Measurements from ENCODE around the gene VIPR1.

Gene VIPR1

DNA sequence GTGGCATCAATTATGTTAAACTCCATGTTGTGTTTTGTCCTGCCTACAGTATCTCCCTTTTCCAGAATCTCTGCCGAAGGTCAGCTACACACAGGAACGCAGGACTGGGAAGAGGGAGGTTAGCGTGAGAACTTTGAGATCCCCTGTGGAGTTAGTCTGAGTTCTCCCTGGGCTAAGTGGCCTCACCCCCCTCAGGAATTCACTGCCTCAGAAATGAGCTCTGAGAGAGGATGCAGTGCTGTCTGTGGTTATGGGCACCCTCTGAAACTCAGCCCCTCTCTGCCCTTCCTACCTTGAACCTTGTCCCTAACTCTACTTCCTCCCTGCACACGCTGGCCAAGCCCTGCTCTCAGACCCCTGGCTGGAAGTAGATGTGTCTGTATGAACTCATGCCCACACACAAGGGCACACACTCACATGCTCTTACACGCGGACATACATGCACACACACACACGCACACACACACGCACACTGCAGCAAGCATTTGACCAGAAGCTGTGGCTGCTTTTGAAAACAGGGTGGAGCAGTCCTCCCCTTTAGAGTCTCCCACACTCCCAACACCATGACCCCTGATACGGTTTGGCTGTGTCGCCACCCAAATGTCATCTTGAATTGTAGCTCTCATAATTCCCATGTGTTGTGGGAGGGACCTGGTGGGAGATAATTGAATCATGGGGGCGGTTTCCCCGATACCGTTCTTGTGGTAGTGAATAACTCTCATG lies 5.3 kb upstream of the VIPR1 start:
- no peaks in the 10 kb centered on the region for H3K9me3 ChIP-seq (ENCODE audit: control insufficient read depth, insufficient read depth, low read length)
- peaks cover 15% of the 10 kb centered on the region for H3K4me1 ChIP-seq (ENCODE audit: control insufficient read depth, low read length)
- H3K27ac ChIP-seq (ENCODE audit: low read depth, low read length) = no peak overlapping the region
- H3F3A ChIP-seq (ENCODE audit: control insufficient read depth, insufficient read depth) = no peaks in the 10 kb centered on the region
- H4K20me1 ChIP-seq (ENCODE audit: control insufficient read depth, insufficient read depth, low read depth, low read length) = no peaks in the 10 kb centered on the region
- H3K27me3 ChIP-seq (ENCODE audit: control insufficient read depth, low read length) = peaks cover 39% of the 10 kb centered on the region
- TF ChIP-seq EZH2phosphoT487 (IDR thresholded peaks at IDR 0.05; ENCODE audit: borderline replicate concordance, low read length) = no peak
- TF ChIP-seq, protein P1, sequence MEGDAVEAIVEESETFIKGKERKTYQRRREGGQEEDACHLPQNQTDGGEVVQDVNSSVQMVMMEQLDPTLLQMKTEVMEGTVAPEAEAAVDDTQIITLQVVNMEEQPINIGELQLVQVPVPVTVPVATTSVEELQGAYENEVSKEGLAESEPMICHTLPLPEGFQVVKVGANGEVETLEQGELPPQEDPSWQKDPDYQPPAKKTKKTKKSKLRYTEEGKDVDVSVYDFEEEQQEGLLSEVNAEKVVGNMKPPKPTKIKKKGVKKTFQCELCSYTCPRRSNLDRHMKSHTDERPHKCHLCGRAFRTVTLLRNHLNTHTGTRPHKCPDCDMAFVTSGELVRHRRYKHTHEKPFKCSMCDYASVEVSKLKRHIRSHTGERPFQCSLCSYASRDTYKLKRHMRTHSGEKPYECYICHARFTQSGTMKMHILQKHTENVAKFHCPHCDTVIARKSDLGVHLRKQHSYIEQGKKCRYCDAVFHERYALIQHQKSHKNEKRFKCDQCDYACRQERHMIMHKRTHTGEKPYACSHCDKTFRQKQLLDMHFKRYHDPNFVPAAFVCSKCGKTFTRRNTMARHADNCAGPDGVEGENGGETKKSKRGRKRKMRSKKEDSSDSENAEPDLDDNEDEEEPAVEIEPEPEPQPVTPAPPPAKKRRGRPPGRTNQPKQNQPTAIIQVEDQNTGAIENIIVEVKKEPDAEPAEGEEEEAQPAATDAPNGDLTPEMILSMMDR (IDR thresholded peaks at IDR 0.05; ENCODE audit: low read depth, low read length, poor library complexity, severe bottlenecking) = no peak
- no peaks in the 10 kb centered on the region for H3K79me2 ChIP-seq (ENCODE audit: control insufficient read depth, low read length)
- H3K4me3 ChIP-seq (ENCODE audit: low read length) = no peak overlapping the region
- H3K36me3 ChIP-seq (ENCODE audit: control insufficient read depth, low read length) = no peaks in the 10 kb centered on the region
- no peak overlapping the region for H3K4me2 ChIP-seq (ENCODE audit: low read length)
- H3K9me2 ChIP-seq (replicated peaks; ENCODE audit: control insufficient read depth, low read length) = no peaks in the 10 kb centered on the region

DNA sequence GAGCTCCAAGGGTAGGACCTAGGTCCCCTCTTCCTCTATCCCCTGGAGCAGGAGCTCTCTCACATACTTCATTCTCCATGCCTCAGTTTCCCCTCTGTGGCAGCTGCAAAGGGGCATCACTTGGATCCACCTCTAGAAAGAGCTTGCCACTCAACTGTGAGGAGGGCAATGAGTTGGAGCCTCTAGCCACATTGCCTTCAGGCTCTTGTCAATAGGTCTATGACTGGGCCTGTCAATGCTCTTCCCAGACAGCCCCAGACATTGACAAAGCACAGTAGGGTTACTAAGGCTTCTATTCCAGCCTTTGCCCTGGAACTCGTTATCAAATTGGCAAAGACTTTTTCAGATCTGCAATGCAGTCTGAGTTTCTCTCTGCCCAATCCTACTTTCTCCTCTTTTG lies 4.4 kb upstream of the VIPR1 start:
- peaks cover 44% of the 10 kb centered on the region for H3K27me3 ChIP-seq (ENCODE audit: control insufficient read depth, low read length)
- H3K4me2 ChIP-seq (ENCODE audit: low read length) = no peak overlapping the region
- peaks cover 10% of the 10 kb centered on the region for H3K4me1 ChIP-seq (ENCODE audit: control insufficient read depth, low read length)
- no peaks in the 10 kb centered on the region for H3K36me3 ChIP-seq (ENCODE audit: control insufficient read depth, low read length)
- H3K9me2 ChIP-seq (replicated peaks; ENCODE audit: control insufficient read depth, low read length) = no peaks in the 10 kb centered on the region
- H3F3A ChIP-seq (ENCODE audit: control insufficient read depth, insufficient read depth) = no peaks in the 10 kb centered on the region
- H3K9me3 ChIP-seq (ENCODE audit: control insufficient read depth, insufficient read depth, low read length) = no peaks in the 10 kb centered on the region
- no peaks in the 10 kb centered on the region for H3K79me2 ChIP-seq (ENCODE audit: control insufficient read depth, low read length)
- TF ChIP-seq EZH2phosphoT487 (IDR thresholded peaks at IDR 0.05; ENCODE audit: borderline replicate concordance, low read length) = no peak
- TF ChIP-seq, protein P1 (IDR thresholded peaks at IDR 0.05; ENCODE audit: low read depth, low read length, poor library complexity, severe bottlenecking) = no peak
- no peak overlapping the region for H3K4me3 ChIP-seq (ENCODE audit: low read length)
- H4K20me1 ChIP-seq (ENCODE audit: control insufficient read depth, insufficient read depth, low read depth, low read length) = no peaks in the 10 kb centered on the region
- H3K27ac ChIP-seq (ENCODE audit: low read depth, low read length) = no peak overlapping the region

DNA sequence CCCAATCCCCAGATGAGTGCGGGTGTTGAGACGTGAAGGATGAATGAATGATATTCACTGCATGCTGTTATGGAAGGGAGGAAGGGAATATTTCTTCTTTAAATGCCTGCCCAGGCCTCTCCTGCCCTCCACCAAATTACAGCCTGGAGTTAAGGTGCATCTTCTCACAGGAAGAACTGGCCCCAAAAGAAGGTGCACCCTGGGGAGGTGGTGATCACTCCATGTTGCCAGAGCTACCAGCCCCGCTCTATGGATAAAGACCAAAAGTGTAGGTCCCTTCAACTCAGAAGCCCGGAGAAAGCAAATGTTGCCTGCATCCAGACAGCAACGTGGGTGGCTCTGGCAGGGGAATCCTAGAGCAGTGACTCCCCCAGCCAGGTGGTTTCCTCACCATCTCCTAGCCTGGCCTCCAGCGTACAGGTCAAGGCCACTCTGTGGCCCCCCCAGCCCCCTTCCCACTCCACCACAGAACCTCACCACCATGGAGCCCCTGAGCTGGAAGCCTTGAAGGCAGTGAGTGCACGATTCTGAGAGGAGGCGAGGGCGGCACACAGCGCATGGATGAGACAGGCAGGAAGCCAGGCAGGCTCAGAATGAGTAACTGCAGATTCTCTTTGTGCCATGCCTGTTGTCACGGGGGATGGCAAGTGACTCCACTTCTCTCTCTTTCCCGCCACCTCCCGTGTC lies 3.5 kb upstream of the VIPR1 start:
- Histone ChIP-seq H3K27ac (ENCODE audit: low read depth, low read length) (no peak overlapping the region), H3K4me2 (ENCODE audit: low read length) (no peak overlapping the region), H3K9me3 (ENCODE audit: control insufficient read depth, insufficient read depth, low read length) (no peaks in the 10 kb centered on the region), H3K36me3 (ENCODE audit: control insufficient read depth, low read length) (no peaks in the 10 kb centered on the region), H3K27me3 (ENCODE audit: control insufficient read depth, low read length) (peaks cover 46% of the 10 kb centered on the region), H3F3A (ENCODE audit: control insufficient read depth, insufficient read depth) (no peaks in the 10 kb centered on the region), H3K4me3 (ENCODE audit: low read length) (no peak overlapping the region), H3K4me1 (ENCODE audit: control insufficient read depth, low read length) (peaks cover 10% of the 10 kb centered on the region), H3K79me2 (ENCODE audit: control insufficient read depth, low read length) (no peaks in the 10 kb centered on the region), H3K9me2 (replicated peaks; ENCODE audit: control insufficient read depth, low read length) (no peaks in the 10 kb centered on the region), H4K20me1 (ENCODE audit: control insufficient read depth, insufficient read depth, low read depth, low read length) (no peaks in the 10 kb centered on the region)
- TF ChIP-seq, protein P1 (IDR thresholded peaks at IDR 0.05; ENCODE audit: low read depth, low read length, poor library complexity, severe bottlenecking) = no peak
- no peak for TF ChIP-seq EZH2phosphoT487 (IDR thresholded peaks at IDR 0.05; ENCODE audit: borderline replicate concordance, low read length)

Data from DOHH2 (cell line).